GM12801 (cell line): Measurements from ENCODE around the gene TANGO2.

Experiments used
- TF ChIP-seq, protein P1 (sequence below): IDR thresholded peaks from one replicate; pipeline ENCODE4 v1.5.1; 2011; ENCODE audit warnings: control low read depth; ENCODE audit not compliant: insufficient read length; ENCODE audit errors: extremely low read depth

Gene TANGO2

DNA sequence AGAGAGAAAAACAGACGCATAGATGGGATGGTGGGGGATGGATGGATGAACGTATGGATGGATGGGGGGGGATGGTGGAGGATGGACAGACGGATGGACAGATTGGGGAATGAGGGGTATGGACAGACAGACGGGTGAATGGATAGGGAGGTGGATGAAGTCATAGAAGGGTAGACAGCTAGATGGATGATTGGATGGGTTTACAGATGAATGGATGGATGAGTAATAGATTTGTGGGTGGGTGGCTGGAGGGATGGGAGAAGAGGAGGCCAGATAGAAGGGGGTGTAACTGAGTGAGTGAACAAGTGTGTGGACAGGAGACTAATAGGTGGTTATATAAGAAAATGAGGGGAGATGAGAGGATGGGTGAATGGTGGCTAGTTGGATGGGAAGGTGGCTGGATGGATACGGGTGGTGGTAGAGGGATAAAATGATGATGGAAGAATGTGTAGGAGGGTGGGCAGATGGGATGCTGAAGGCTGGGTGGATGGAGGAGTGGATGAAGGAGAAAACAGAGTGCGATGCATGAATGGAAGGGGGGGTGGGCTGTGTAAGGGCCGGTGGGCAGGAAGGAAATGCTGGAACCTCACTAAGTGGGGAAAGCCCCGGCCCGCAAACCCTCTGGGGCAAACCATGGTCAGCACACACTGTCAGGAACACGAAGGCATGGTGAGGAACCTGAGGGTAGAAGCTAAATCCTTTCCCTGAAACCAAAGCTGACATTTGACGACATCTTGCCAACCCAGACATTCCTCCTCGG is 25.9 kb upstream of the TANGO2 start:
- TF ChIP-seq, protein P1, sequence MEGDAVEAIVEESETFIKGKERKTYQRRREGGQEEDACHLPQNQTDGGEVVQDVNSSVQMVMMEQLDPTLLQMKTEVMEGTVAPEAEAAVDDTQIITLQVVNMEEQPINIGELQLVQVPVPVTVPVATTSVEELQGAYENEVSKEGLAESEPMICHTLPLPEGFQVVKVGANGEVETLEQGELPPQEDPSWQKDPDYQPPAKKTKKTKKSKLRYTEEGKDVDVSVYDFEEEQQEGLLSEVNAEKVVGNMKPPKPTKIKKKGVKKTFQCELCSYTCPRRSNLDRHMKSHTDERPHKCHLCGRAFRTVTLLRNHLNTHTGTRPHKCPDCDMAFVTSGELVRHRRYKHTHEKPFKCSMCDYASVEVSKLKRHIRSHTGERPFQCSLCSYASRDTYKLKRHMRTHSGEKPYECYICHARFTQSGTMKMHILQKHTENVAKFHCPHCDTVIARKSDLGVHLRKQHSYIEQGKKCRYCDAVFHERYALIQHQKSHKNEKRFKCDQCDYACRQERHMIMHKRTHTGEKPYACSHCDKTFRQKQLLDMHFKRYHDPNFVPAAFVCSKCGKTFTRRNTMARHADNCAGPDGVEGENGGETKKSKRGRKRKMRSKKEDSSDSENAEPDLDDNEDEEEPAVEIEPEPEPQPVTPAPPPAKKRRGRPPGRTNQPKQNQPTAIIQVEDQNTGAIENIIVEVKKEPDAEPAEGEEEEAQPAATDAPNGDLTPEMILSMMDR, result no peak

GRCh38 chr22:19995611-19996339 is 25.1 kb upstream of the TANGO2 start:
- TF ChIP-seq, protein P1, result no peak

DNA sequence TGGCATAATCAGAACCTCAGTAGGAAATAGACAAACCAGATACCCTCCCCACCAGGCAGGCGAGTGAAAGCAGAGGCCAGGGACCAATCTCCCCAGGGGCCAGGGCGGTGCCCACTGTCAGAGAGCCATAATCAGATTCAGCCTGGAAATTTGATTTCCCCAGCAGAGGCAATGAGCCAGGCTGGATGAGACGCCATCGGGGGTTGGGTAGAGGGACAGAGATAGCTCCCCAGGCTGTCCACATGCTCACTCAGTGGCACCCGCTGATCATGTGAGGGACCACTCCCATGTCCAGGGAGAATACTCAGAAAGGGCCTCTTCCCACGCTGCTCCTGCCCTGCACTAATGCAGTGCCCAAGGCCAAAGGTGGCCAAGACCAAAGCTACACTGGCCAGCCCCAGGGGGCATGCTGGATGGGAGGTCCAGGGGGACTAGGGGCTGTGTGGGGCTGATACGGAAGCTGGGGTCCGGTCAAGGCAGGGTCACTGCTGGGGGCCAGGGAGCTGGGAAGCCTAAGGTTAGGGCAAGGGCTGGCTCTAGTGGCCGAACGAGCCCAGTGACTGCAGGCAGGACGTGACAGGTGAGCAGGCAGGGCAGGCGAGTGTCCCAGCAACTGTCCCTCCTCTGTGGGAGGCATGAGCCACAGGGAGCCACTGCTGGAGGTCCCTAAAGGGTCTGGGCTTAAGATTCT is 24.1 kb upstream of the TANGO2 start:
- TF ChIP-seq, protein P1, result no peak

GRCh38 chr22:19997561-19998231 is 23.2 kb upstream of the TANGO2 start:
- TF ChIP-seq, protein P1, result no peak

DNA sequence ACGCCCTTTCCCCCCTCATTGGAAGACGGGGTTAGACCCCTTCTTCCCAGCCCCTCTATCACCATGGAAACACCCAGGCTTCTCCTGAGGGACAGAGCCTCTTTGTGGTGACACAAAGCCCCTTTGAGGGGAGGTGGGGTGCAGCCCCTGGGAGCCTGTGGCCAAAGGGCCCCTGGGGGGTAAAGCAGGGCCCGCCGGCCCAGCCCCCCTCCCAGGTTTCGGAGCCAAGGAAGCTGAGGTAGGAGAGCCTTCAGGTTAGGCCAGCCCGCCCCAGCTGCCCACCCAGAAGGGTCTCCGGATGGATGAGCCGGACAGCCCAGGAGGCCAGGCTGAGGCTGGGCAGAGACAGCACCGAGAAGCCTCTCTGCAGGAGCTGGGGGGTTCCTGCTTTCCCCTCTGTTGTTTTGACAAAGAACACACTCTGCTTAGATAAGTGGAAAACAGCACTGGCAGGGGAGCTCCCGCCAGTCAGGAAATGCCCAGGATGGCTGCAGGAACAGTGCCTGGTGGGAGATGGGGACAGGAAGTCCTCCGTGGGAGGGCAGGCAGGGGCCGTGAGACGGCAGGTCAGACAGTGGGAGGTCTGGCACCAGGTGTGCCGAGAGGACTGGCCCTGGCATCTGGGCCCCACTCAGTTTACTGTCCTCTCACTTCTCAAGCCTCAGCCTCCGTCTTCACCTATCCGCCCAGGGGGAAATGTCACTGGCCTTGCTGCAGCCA is 22.5 kb upstream of the TANGO2 start:
- TF ChIP-seq, protein P1, result no peak

DNA sequence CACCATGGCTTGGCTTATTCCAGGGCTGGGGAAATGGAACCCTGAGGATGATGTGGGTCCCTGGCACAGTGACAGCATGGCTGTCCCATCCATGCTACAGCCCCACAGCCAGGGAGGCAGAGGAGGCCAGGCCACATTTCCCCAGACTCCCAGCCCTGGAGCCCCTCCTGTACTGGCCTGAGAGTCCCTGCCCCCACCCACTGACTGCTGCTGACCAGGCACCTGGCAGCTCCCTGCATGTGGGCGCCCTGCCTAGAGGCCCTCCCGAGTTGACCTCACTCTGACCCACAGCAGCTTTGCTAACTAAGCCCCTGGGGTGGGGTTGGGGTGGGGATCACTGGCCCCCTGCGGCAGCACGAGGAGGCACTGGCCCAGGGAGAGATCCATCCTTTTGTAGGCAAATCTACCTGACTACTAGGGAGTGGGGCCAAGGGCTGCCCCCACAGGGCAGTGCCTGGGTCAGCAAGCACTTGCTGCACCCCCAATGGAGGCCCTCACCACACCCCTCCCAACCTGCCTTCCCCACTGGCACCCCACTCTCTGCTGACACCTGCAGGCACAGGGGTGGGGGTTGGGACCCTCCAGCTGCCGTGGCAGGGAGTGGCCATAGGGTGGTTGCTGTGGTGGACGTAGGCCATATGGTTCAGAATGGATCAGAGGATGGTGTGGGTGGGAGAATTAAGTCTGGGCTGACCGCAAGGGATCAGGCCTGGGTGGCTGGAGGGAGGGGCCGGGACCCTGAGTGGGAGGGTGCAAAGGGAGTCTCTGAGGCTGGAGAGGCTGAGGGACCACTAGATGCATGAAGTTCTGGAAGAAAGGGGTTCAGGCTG is 21.7 kb upstream of the TANGO2 start:
- TF ChIP-seq, protein P1, result no peak
